ENCODE data around the gene CASP2.
"Not testable (repeated sequence)": the region's sequence is repeated elsewhere in the genome, so short reads cannot be mapped to it uniquely, and the experiment has no call there.

Gene CASP2

GRCh38 chr7:143256325-143256724 lies 31.8 kb upstream of the CASP2 start:
- Mint-ChIP-seq H3K4me3 (no peak overlapping the region), H3K27ac (peak overlapping the region; percentile 2), H3K9me3 (peaks cover 20% of the 10 kb centered on the region), H3K4me1 (peaks cover 53% of the 10 kb centered on the region), H3K27me3 (no peaks in the 10 kb centered on the region), H3K36me3 (ENCODE audit: low read depth) (peaks cover 5% of the 10 kb centered on the region)
- peak; percentile 33 for ATAC-seq
- DNase-seq = no peak

- peaks cover 50% of the 10 kb centered on the region for H3K4me1 Mint-ChIP-seq
- H3K4me3 Mint-ChIP-seq = no peak overlapping the region
- no peak for ATAC-seq
- no peak for DNase-seq
- no peaks in the 10 kb centered on the region for H3K27me3 Mint-ChIP-seq
- H3K9me3 Mint-ChIP-seq = peaks cover 20% of the 10 kb centered on the region
- H3K36me3 Mint-ChIP-seq (ENCODE audit: low read depth) = peaks cover 5% of the 10 kb centered on the region
- no peak overlapping the region for H3K27ac Mint-ChIP-seq
Measured at GRCh38 chr7:143256932-143257331, 31.2 kb upstream of the CASP2 start.

GRCh38 chr7:143257501-143257900 lies 30.6 kb upstream of the CASP2 start:
- Mint-ChIP-seq H3K4me3 (no peak overlapping the region), H3K36me3 (ENCODE audit: low read depth) (peaks cover 3% of the 10 kb centered on the region), H3K27ac (no peak overlapping the region), H3K9me3 (peaks cover 17% of the 10 kb centered on the region), H3K4me1 (peaks cover 49% of the 10 kb centered on the region), H3K27me3 (no peaks in the 10 kb centered on the region)
- DNase-seq = no peak
- no peak for ATAC-seq

- Mint-ChIP-seq H3K27me3 (no peaks in the 10 kb centered on the region), H3K4me1 (peaks cover 51% of the 10 kb centered on the region), H3K27ac (no peak overlapping the region), H3K9me3 (peaks cover 7% of the 10 kb centered on the region), H3K4me3 (peak overlapping the region; percentile 61), H3K36me3 (ENCODE audit: low read depth) (no peaks in the 10 kb centered on the region)
- no peak for DNase-seq
- no peak for ATAC-seq
Measured at GRCh38 chr7:143258831-143259230, 29.3 kb upstream of the CASP2 start.

GRCh38 chr7:143259765-143260164 lies 28.4 kb upstream of the CASP2 start:
- DNase-seq (no peak), ATAC-seq (no peak)
- Mint-ChIP-seq H3K9me3 (no peaks in the 10 kb centered on the region), H3K4me3 (no peak overlapping the region), H3K36me3 (ENCODE audit: low read depth) (peaks cover 4% of the 10 kb centered on the region), H3K27ac (no peak overlapping the region), H3K27me3 (no peaks in the 10 kb centered on the region), H3K4me1 (peaks cover 59% of the 10 kb centered on the region)

- H3K27me3 Mint-ChIP-seq = no peaks in the 10 kb centered on the region
- DNase-seq (no peak), ATAC-seq (no peak)
- peaks cover 16% of the 10 kb centered on the region for H3K36me3 Mint-ChIP-seq (ENCODE audit: low read depth)
- H3K27ac Mint-ChIP-seq = peak overlapping the region; percentile 78
- peaks cover 57% of the 10 kb centered on the region for H3K4me1 Mint-ChIP-seq
- no peaks in the 10 kb centered on the region for H3K9me3 Mint-ChIP-seq
- peak overlapping the region; percentile 54 for H3K4me3 Mint-ChIP-seq
Measured at GRCh38 chr7:143261901-143262300, 26.2 kb upstream of the CASP2 start.

- peaks cover 26% of the 10 kb centered on the region for H3K36me3 Mint-ChIP-seq (ENCODE audit: low read depth)
- DNase-seq (peak; percentile 84), ATAC-seq (peak; percentile 99)
- H3K27me3 Mint-ChIP-seq = no peaks in the 10 kb centered on the region
- H3K9me3 Mint-ChIP-seq = no peaks in the 10 kb centered on the region
- peaks cover 52% of the 10 kb centered on the region for H3K4me1 Mint-ChIP-seq
- H3K4me3 Mint-ChIP-seq = peak within 1 kb of the TSS; percentile 94
- H3K27ac Mint-ChIP-seq = peak within 1 kb of the TSS; percentile 96
Measured at GRCh38 chr7:143263266-143264195, 24.6 kb upstream of the CASP2 start, which contains the start of gene GSTK1. GSTK1 (plus strand) TSS chr7:143263441; CDS start chr7:143263514, 73 bp downstream.

- ATAC-seq, H3K9me3 Mint-ChIP-seq, DNase-seq, H3K27me3 Mint-ChIP-seq: not testable (repeated sequence)
- Mint-ChIP-seq H3K36me3 (ENCODE audit: low read depth) (peaks cover 31% of the 10 kb centered on the region), H3K4me1 (peaks cover 46% of the 10 kb centered on the region), H3K4me3 (peak overlapping the region; percentile 94), H3K27ac (peak overlapping the region; percentile 96)
Measured at GRCh38 chr7:143264196-143264568, 24.0 kb upstream of the CASP2 start.

- peaks cover 38% of the 10 kb centered on the region for H3K36me3 Mint-ChIP-seq (ENCODE audit: low read depth)
- no peak for ATAC-seq
- H3K27ac Mint-ChIP-seq = peak overlapping the region; percentile 96
- peaks cover 37% of the 10 kb centered on the region for H3K4me1 Mint-ChIP-seq
- no peak for DNase-seq
- H3K27me3 Mint-ChIP-seq = no peaks in the 10 kb centered on the region
- no peaks in the 10 kb centered on the region for H3K9me3 Mint-ChIP-seq
- peak overlapping the region; percentile 94 for H3K4me3 Mint-ChIP-seq
Measured at GRCh38 chr7:143265017-143265693, 23.0 kb upstream of the CASP2 start.

GRCh38 chr7:143269251-143269650 lies 18.9 kb upstream of the CASP2 start:
- H3K9me3 Mint-ChIP-seq = no peaks in the 10 kb centered on the region
- H3K27ac Mint-ChIP-seq = no peak overlapping the region
- DNase-seq (no peak), ATAC-seq (no peak)
- H3K4me3 Mint-ChIP-seq = no peak overlapping the region
- H3K36me3 Mint-ChIP-seq (ENCODE audit: low read depth) = peaks cover 38% of the 10 kb centered on the region
- H3K27me3 Mint-ChIP-seq = no peaks in the 10 kb centered on the region
- peaks cover 34% of the 10 kb centered on the region for H3K4me1 Mint-ChIP-seq

- no peak overlapping the region for H3K4me3 Mint-ChIP-seq
- DNase-seq (no peak), ATAC-seq (no peak)
- H3K9me3 Mint-ChIP-seq = no peaks in the 10 kb centered on the region
- peaks cover 23% of the 10 kb centered on the region for H3K36me3 Mint-ChIP-seq (ENCODE audit: low read depth)
- H3K4me1 Mint-ChIP-seq = peaks cover 15% of the 10 kb centered on the region
- H3K27ac Mint-ChIP-seq = no peak overlapping the region
- H3K27me3 Mint-ChIP-seq = no peaks in the 10 kb centered on the region
Measured at GRCh38 chr7:143271240-143271639, 16.9 kb upstream of the CASP2 start.

GRCh38 chr7:143272871-143273270 lies 15.3 kb upstream of the CASP2 start:
- Mint-ChIP-seq H3K4me1 (peaks cover 10% of the 10 kb centered on the region), H3K27me3 (no peaks in the 10 kb centered on the region), H3K36me3 (ENCODE audit: low read depth) (peaks cover 16% of the 10 kb centered on the region), H3K27ac (no peak overlapping the region), H3K9me3 (no peaks in the 10 kb centered on the region), H3K4me3 (no peak overlapping the region)
- DNase-seq (no peak), ATAC-seq (no peak)

- Mint-ChIP-seq H3K27me3 (no peaks in the 10 kb centered on the region), H3K9me3 (no peaks in the 10 kb centered on the region), H3K4me3 (peak overlapping the region; percentile 75), H3K36me3 (ENCODE audit: low read depth) (no peaks in the 10 kb centered on the region), H3K27ac (peak overlapping the region; percentile 92), H3K4me1 (peaks cover 40% of the 10 kb centered on the region)
- ATAC-seq (peak; percentile 76), DNase-seq (no peak)
Measured at GRCh38 chr7:143279186-143280098, 8.7 kb upstream of the CASP2 start.

- H3K27me3 Mint-ChIP-seq = no peaks in the 10 kb centered on the region
- H3K4me1 Mint-ChIP-seq = peaks cover 40% of the 10 kb centered on the region
- no peak for DNase-seq
- H3K4me3 Mint-ChIP-seq = peak overlapping the region; percentile 75
- peak overlapping the region; percentile 92 for H3K27ac Mint-ChIP-seq
- no peaks in the 10 kb centered on the region for H3K9me3 Mint-ChIP-seq
- no peaks in the 10 kb centered on the region for H3K36me3 Mint-ChIP-seq (ENCODE audit: low read depth)
- peak; percentile 77 for ATAC-seq
Measured at GRCh38 chr7:143280160-143280559, 8.0 kb upstream of the CASP2 start.

All from activated naive CD8-positive, alpha-beta T cell treated with anti-CD3 and anti-CD28 coated beads, Interleukin-2, amount 50 U/mL, for 24 hours (primary cell).